HG03175 (cell line): ENCODE measurements around the gene CCDC116.
A peak's percentile ranks its signal among the peaks of the same experiment; 100 is the strongest.
"Not testable (repeated sequence)": the region's sequence is repeated elsewhere in the genome, so short reads cannot be mapped to it uniquely, and the experiment has no call there.

Source experiments
- ATAC-seq: cut with Tn5 transposase; IDR thresholded peaks from one replicate; pipeline ENCODE4 v1.9.1; 2021; ENCODE audit warnings: mild to moderate bottlenecking, moderate library complexity; ENCODE audit not compliant: unreplicated experiment

The CCDC116 gene

DNA sequence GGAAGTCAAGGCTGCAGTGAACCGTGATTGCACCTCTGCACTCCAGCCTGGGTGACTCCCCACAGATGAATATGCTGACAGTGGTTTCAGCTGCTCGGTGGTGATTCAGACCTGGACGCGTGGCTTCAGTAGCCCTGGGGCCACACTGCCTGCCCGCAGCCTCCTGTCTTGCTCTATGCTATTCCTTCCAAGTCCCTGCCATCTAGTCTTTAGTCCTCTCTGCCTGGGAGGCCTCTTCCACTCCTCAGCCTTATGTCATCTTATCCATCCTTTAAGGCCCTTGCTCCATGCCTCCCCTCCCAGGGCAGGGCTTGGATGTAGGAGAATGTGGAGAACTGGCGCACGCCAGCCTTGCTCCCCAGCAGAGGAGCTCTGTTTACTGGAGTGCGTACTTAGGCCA lies 25.8 kb upstream of the CCDC116 start:
- ATAC-seq = no peak

DNA sequence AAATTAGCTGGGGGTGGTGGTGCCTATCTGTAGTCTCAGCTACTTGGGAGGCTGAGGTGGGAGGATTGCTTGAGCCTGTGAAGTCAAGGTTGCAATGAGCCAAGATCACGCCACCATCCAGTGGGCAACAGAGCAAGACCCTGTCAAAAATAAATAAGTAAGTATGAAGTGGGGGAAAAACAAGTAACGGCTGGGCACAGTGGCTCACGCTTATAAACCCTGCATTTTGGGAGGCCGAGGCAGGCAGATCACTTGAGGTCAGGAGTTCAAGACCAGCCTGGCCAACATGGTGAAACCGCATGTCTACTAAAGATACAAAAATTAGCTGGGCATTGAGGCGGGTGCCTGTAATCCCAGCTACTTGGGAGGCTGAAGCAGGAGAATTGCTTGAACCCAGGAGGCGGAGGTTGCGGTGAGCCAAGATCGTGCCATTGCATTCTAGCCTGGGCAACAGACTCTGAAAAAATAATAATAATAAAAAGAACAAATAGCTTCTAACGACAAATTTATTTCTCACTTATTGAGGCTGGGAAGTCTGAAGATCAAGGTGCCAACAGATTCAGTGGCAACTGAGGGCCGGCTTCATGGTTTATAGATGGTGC lies 22.9 kb upstream of the CCDC116 start:
- not testable (repeated sequence) for ATAC-seq

DNA sequence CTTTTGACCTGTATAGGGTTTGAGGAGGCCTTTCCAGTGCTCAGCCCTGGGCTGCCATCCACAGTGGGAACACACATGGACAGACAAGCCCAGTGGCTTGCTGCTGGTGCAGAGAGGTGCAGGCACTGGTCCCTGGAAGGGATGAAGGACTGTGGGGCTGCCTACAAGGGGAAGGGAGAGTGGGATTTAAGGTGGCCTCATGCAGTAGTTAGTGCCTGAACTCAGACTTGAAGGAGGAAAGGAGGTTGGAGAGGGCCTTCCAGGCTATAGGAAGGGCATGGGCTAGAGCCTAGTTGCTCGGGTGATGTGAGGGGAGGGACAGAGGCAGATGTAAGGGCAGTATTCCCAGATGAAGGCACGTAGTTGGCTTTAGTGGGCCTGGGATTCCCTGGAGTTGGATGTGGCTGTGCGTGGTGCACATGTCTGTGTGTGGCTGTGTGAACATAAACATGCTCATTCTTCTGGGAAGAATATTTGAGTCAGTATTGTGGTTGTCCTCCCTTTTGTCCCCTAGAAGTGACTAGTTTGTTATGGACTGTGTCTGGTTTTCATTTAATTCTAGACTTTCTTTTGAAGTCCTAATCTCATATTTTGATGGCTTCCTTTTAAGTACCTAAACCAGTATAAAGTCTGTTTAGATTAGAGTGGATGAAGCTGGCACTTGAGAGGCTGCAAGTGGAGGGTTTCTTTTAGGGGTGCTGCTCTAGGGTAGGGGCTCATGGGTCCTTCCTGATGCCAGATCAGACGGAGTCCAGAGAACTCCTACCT lies 21.2 kb upstream of the CCDC116 start:
- no peak for ATAC-seq

DNA sequence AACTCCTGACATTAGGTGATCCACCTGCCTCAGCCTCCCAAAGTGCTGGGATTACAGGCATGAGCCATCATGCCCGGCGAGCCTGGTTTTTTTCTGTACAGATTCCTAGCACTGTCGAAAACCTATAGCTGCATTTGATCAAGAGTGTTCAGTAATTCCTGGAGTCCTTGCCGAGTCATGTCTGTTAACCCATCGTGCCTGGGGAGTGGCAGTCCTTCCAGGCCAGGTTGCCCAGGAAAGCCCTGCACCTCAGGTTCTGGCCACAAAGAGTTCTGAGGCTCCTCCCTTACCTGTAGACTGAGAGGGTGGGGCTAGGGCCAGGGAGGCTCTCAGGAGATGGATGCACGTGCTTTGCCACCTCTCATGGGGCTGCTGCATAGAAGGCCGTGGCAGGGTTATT lies 19.7 kb upstream of the CCDC116 start:
- ATAC-seq = no peak

DNA sequence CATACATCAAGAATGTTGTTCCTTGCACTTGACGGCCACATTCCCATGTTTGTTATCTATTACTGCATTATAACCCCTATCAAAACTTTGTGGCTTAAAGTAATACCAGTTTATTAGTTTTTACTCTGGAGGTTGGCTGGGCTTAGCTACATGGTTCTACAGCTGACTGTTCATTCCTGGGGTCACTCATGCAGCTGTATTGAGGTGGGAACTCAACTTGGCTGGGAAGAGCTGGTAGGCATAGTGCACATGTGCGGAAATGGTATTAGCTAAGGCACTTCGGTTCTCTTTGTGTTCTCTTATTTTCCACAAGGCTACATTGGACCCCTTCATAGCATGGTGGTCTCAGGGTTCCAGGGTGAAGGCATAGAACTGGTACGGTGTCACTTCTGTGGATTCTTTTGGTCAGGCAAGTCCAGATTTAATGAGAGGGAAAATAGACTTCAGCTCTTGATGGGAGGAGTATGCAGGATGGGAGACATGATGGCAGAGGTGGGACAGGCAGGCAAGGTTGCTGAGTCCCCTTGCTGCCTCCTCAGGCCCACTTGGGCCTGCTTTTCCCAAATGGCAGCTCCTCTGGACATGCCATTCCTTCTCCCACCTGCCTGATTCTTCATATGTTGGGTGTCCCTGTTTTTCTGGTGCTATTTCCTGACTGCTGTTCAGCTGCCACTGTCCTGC lies 18.9 kb upstream of the CCDC116 start:
- no peak for ATAC-seq

DNA sequence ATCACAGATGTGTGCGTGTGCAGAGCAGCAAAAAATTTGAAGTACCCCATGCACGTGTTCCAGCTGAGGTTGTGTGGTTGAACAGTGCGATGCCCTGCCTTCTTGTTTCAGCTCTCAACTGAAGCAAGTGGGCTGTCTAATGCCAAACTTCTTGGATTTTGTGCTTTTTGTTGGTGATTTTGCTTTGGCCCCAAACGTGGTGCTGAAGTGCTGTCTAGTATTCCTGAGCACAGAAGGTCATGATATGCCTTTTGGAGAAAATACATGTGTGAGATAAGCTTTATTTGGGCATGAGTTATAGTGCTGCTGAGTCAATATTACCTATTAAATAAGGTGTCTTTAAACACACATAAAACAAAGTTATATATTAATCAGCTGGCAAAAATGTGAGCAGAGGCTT lies 16.8 kb upstream of the CCDC116 start:
- no peak for ATAC-seq

DNA sequence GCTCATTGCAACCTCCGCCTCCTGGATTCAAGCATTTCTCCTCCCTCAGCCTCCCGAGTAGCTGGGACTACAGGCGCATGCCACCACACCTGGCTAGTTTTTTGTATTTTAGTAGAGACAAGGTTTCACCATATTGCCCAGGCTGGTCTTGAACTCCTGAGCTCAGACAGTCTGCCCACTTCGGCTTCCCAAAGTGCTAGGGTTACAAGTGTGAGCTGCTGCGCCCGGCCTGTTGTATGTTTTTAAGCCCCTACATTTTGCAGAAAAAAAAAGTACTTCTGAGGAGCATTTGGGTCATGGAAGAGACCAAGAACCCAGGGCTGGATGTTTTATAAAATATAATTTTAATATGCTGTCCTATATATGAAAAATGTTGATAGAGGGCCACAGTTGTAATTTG lies 15.2 kb upstream of the CCDC116 start:
- not testable (repeated sequence) for ATAC-seq

DNA sequence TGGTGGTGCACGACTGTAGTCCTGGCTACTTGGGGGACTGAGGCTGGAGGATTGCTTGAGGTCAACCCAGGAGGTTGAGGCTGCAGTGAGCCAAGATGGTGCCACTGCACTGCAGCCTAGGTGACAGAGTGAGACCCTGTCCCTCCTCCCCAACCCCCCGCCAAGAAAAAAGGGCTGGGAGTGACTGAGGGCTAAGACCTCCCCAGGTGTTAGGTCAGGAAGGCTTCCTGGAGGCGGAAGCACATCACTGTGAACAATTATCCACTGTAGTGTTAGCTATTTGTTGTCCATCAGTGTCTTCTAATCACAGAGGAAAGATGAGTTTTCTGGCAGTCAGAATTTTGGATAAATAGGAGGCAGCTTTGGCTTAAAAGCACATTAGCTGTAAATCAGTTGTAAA lies 11.5 kb upstream of the CCDC116 start:
- ATAC-seq = no peak

DNA sequence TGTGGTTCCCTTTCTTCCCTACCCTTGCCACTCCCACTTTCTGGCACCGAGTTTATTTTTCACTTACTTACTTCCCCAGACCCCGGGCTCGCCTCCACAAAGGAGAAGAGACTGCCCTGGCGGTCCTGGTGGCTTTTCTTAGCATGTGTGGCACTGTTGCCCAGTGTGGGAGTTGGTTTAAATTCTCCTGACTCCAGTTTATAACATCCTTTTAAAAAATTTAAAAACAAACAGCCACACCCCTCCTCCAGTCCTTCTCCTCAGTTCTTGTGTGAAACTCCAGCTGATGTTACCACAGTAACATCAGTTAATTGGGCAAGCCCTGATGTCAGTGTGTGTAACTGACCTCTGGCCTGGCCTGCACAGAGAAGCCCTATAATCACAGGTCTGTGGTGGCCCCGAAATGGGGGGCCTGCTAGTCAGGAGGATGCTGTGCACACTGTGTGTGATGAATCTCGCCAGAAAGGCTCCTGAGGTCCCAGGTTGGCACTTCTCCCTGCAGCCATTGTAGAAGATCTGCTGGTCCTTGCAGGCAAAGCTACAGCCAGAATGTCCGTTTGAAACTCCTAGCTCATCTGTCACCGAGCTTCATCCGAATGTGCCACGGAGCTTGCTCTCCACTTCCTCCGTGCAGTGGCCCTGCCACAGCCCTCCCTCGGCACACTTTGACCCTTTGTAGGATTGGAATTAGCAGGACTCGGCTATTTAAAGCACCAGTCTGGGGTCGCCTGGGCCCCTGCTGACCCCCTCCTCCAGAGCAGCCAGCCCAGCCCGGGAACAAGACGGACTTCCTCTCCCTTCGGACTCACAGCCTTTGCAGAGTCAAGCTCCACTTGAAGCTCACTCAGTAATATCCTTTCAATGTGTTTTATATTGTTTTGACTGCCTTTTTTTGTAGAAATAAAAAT lies 10.3 kb upstream of the CCDC116 start:
- no peak for ATAC-seq

DNA sequence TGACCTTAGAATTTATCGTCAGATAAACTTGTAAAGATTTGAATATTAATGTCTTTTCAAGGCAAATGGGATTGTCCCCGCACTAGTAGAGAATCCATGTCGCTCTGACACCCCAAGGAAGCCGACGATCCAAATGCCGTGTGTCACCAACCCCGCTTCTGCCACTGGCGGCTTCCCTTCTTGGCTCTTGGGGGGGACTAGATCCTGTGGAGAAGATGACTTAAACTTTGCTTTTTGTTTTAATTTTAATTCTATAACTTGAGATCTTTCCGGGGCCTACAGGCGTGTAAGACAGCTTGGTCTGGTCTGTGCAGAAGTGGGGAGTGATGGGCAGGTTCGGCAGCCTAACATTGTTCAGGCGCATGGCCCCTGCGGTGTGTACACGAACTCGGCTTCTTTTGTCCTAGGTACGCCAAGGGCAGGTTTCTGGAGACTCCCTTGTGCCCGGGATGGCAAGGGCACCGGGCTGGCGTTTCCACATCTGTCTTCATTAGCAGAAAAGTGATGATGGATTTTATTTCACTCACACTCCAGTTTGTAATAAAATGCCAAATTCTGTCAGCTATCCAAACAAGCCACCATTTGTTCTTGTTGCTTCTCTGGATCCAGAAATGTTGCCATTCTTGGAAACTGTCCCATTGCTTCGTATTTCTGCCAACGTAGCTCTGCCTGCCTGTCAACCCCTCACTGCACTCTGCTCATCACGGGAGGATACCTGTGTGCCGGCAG lies 9.5 kb upstream of the CCDC116 start:
- no peak for ATAC-seq

DNA sequence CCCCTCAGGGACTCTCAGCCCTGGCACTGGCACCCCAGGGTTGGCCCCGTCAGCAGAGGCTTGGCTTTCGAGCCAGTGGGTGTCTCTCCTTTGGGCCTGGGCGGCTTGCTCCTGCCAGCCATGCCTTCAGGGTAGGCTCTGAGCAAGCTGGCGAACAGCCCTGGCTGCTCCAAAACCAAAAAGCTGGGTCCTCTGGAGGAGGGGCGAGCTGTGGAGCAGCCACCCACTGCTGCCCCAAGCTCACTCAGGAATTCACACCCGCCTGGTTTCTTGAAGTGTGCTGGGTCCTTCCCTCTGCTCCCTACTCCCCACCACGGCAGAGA lies 9.0 kb upstream of the CCDC116 start:
- no peak for ATAC-seq

DNA sequence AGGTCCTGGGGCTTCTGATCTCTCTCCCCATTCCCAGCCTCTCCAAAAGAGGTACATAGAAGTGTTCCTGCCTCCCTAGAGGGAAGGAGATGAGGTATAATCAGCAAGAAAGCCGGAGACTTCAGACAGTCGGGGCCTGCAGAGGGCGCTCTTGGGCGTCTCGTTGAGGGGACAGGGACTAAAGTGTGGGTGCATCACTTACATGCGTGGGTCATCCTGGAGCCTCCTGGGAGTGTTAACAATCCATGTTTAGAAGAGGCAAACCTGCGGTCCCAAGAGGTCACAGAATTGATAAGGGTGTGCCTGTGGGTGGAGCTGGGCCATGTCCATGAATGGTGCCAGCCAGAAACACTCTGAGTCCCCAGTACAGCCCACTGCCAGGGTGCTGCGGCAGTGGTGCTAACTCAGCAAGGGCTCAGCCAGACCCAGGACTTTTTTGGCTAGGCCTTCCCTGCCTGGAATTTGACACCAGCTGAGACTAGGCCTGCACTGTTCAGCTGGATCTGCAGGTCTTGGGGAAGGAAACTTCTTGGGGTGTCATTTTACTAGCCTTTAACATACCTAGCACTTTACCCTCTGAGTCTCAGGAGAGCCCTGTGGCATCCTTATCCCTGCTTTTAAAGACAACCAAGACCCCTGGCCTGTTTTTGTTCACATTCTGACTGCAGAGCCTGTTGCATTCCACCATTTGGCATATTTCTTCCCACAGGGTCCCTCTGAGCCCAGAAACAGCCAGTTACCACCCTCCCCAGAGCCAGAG lies 8.3 kb upstream of the CCDC116 start:
- no peak for ATAC-seq

DNA sequence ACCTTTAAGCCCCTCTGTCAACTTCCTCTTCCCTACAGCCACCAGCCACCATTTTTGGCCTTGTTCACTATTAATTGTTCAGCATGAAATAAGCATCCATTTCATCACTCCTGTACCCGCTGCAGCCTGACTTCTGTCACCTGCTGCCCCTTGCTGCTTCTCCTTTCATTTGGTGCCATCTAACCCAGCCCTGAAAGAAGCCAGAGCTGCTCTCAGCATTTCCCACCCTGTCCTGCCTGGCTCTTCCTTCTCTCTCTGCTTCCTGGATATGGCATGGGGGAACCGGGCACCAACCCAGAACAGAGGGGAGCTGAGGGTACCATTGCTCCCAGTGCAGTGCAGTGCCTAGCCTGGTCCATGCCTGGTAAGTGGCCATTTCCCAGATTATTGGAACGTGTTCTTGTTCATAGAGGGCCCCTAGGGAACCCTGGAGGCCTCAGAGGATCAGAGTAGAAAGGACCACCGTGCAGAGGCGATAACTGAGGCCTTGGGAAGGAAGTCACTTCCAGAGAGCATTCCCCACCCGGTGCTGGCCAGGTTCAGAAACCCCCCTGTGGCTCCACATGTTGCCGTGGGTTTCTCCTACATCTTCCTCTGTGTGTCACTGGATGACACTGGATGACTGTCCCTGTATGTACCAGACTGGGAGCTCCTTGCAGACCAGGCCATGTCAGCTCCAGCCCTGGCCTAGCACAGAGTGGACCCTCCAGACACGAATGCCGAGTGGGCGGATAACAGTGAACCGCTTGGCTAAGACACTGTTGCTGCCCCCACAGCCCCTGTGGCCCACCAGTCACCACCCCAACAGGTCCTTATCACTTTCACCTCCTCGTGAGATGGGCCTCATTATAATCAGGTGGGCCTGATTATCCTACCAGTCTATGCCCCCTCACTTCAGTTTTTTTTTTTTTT lies 7.4 kb upstream of the CCDC116 start:
- no peak for ATAC-seq

DNA sequence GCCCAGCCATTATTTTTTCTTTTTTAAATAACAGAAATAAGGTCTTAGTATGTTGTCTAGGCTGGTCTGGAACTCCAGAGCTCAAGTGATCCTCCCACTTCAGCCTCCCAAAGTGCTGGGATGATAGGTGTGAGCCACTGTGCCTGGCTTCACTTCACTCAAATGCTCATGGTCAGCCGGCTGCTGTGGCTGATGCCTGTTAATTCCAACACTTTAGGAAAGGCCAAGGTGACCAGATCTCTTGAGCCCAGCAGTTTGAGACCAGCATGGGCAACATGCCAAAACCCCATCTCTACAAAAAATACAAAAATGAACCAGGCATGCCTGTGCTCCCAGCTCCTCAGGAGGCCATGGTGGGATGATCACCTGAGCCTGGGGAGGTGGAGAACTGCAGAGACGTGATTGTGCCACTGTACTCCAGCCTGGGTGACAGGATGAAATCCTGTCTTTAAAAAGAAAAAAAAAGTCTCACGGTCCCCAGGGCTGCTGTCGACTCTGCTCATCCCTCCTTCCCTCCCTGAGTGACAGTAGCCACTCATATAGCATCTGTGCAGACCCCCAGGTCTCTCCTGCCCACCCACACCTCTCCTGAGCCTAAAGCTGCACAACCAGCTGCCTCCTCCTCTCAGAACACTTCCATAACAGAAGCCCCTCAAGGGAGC lies 6.4 kb upstream of the CCDC116 start:
- no peak for ATAC-seq

DNA sequence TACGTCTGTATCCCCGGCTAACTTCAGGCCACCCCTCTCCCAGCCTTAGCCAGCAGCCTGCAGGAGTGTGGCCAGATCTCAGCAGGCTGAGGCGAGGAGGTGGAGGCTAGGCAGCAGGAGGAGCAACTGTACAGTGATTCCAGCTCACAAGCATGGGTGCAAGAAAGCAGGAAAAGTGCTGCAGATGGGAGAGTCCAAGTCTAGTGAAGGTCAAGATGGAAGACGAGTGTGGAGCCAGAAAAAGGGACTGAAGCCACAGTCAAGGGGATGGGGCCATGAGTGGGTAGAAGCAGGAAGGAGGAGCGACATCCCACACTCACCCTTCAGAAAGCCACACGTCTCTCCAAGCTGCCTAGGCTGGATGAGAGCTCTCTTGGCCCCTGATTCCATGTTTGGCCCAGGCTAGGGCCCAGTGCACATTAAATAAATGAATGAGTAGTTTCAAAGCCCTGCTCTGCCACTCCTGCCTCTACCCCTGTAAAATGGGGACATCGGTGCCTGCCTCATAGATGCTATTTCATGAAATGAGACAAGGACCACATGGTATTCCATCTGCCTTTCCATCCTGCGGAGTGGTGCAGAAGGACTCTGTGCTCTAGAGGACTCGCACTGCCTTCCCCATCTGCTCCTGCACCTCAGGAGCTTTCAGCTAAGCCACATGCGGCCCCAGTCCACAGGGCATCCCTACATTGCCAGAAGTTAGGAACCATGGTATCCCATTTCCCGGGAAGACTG lies 5.7 kb upstream of the CCDC116 start:
- no peak for ATAC-seq

DNA sequence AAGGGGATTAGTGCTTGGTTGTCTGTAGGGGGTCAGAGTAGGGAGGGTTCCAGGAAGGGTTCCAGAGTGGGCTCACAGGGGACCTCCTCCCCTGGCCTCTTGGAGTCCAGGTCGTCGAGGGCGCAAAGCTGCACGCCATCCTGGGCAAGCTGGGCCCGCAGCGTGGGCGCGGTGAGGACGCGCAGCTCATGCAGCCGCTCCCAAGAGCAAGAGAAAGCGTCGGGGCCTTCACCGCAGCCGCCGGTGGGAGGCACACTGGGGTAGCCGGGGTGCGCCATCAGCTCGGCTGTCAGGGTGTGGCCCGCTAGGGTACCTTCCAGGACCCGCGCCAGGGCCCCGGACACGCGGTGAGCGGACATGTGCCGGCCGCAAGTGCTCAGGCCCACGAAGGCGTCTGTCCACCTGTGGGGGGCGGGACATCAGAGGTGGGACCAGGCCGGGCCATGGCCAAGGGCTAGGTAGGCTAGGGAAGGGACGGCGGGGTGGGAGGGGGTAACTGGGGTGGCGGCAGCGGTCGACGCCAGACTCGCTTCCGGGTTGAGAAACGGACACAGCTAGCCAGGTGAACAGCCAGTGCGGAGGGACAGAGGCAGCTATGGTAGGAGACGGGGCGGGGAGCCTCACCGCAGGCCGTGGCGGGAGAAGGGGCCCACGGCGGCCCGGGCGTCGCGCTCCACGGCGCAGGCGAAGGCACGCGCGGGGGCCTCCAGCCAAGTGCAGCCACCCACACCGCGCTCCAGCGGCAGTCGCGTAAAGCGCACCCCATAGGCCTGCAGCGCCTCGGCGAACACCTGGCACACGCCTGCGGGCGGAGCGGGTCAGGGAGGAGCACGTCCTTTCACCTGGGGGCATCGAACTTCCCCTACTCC lies 3.9 kb upstream of the CCDC116 start:
- peak; percentile 15 for ATAC-seq
